Activated T-cell treated with anti-CD3 and anti-CD28 coated beads for 4 hours (primary cell): ENCODE results near the gene PAPPA2.
"Not testable (repeated sequence)": the region's sequence is repeated elsewhere in the genome, so short reads cannot be mapped to it uniquely, and the experiment has no call there.

ENCODE experiments used
- DNase-seq: peaks from one replicate; pipeline ENCODE4 v3.0.0-alpha.2; 2020

Gene PAPPA2

GRCh38 chr1:176605176-176605575, 142.2 kb downstream of the PAPPA2 start:
- DNase-seq = no peak

- DNase-seq = no peak
Measured at GRCh38 chr1:176609556-176610408, 146.8 kb downstream of the PAPPA2 start.

GRCh38 chr1:176612791-176613190, 149.8 kb downstream of the PAPPA2 start:
- no peak for DNase-seq

GRCh38 chr1:176617881-176618280, 154.9 kb downstream of the PAPPA2 start:
- no peak for DNase-seq

- no peak for DNase-seq
Measured at GRCh38 chr1:176619261-176619660, 156.3 kb downstream of the PAPPA2 start.

GRCh38 chr1:176625365-176625764, 162.4 kb downstream of the PAPPA2 start:
- DNase-seq = no peak

- DNase-seq = no peak
Measured at GRCh38 chr1:176626572-176627061, 163.6 kb downstream of the PAPPA2 start.

- no peak for DNase-seq
Measured at GRCh38 chr1:176628775-176629174, 165.8 kb downstream of the PAPPA2 start.

GRCh38 chr1:176634733-176635132, 171.8 kb downstream of the PAPPA2 start:
- not testable (repeated sequence) for DNase-seq

GRCh38 chr1:176638713-176639526, 175.9 kb downstream of the PAPPA2 start:
- no peak for DNase-seq

GRCh38 chr1:176643536-176643935, 180.6 kb downstream of the PAPPA2 start:
- no peak for DNase-seq

GRCh38 chr1:176648556-176648955, 185.6 kb downstream of the PAPPA2 start:
- DNase-seq = no peak

GRCh38 chr1:176656257-176656995, 193.5 kb downstream of the PAPPA2 start:
- no peak for DNase-seq

GRCh38 chr1:176669782-176670181, 206.8 kb downstream of the PAPPA2 start:
- no peak for DNase-seq

- DNase-seq = no peak
Measured at GRCh38 chr1:176670853-176671252, 207.9 kb downstream of the PAPPA2 start.

- DNase-seq = no peak
Measured at GRCh38 chr1:176682830-176683535, 220.0 kb downstream of the PAPPA2 start.

- no peak for DNase-seq
Measured at GRCh38 chr1:176691251-176692228, 228.6 kb downstream of the PAPPA2 start.

GRCh38 chr1:176692431-176692830, 229.5 kb downstream of the PAPPA2 start:
- no peak for DNase-seq

- no peak for DNase-seq
Measured at GRCh38 chr1:176692988-176693696, 230.2 kb downstream of the PAPPA2 start.

- no peak for DNase-seq
Measured at GRCh38 chr1:176693697-176694329, 230.8 kb downstream of the PAPPA2 start.
